Stimulated activated CD4-positive, alpha-beta T cell treated with anti-CD3 and anti-CD28 coated beads, Interleukin-15, amount 100 ng/mL, for 48 hours (primary cell): ENCODE data around the gene MYOM3.
"Not testable (repeated sequence)": the region's sequence is repeated elsewhere in the genome, so short reads cannot be mapped to it uniquely, and the experiment has no call there.

Source experiments
- DNase-seq, 2 donors: peaks; one replicate each; pipeline ENCODE4 v3.0.0-alpha.2; 2020; ENCODE audit warnings: low read depth in 2 of 2

Gene MYOM3

GRCh38 chr1:24030976-24031516 lies 80.9 kb downstream of the MYOM3 start:
- DNase-seq, result not testable (repeated sequence)

DNA sequence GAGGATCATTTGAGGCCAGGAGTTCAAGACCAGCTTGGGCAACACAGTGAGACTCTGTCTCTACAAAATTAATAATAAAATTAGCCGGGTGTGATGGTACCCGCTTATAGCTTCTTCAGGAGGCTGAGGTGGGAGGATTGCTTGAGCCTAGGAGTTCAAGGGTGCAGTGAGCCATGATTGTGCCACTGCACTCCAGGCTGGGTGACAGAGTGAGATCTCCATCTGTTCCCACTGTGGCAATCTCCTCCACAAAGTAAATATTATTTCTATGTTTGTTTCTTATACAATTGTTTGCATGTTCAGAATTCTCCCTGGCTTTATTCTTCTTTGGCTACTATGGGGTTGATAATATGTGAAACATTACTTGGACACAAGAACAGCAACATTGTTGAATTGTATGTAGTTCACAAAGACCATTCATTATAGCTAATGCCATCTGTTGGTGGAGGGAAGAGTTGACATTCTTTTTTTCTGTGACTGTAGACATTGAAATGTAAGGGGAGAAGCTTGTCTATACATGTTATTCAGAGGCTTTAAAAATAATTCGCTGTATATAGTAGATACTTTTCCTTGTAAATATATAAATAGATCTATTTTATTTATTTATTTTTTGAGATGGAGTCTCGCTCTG lies 84.0 kb downstream of the MYOM3 start:
- no peak for DNase-seq

DNA sequence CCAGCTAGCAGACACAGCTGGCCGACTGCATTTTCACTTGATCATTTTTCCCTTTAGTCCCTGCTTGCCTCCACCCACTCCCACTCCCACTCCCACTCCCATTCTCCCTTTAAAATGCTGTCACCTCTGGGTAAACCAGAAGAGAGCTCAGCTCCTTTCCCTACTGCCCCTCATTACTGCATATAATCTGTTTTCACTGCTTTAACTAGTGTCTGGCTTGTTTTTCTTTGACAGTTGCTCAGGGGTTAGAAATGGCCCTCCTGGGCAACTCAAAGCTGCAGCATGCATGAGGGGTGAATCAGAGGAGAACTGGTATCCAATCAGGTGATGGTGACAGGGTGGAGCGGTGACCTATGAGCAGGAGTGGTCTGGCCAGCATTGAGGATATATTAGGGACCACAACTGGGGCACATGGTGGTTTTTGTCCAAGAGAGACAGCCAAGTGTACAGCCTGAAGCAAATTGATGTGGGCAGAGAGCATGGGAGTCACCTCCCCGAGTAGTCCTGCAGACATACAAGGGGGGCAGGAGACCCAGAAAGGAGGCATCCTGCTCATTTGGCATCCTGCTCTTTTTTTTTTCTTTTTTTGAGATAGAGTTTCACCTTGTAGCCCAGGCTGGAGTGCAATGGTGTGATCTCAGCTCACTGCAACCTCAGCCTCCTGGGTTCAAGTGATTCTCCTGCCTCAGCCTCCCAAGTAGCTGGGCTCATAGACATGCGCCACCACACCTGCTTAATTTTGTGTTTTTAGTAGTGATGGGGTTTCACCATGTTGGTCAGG lies 89.2 kb downstream of the MYOM3 start:
- DNase-seq, result no peak

- DNase-seq, result no peak
Measured at GRCh38 chr1:24021403-24022266, 90.3 kb downstream of the MYOM3 start.

DNA sequence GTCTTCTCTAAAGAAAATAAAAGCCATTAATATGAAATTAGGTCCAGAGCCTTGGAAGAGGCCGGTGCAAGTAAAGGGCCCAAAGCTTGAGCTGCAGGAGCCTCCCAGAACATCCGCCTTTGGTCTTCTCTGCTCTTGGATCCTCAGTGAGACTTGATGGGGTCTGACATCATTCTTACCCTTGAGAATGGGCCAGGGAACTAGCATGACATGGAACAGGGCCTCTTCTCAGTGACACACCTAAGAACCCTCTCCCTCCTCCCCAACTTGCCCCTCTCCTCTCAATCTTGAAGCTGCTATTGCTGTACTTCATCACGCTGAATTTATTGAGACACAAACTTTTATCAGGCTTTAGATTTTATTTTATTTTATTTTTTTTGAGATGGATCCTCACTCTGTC lies 91.5 kb downstream of the MYOM3 start:
- DNase-seq, result no peak

DNA sequence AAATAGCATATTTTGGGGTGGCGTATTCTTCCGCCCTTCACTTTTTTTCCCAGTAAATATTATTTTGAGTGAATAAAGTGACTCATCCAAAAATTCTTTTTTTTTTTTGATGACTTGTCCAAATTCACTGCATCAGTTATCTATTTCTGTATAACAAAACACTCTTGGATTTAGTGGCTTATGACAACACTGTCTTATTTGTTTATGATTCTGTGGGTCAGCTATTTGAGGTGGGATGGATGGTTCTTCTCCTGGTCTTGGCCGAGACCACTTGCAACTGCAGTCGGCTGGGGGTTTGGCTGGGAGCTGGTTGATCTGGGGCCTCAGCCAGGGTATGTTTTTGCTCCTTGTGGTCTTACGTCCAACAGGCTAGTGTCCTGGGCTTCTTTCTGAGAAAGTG lies 91.9 kb downstream of the MYOM3 start:
- DNase-seq, result no peak

GRCh38 chr1:24018611-24019580 lies 93.0 kb downstream of the MYOM3 start:
- DNase-seq, result no peak

- no peak for DNase-seq
Measured at GRCh38 chr1:24015221-24016210, 96.4 kb downstream of the MYOM3 start.

DNA sequence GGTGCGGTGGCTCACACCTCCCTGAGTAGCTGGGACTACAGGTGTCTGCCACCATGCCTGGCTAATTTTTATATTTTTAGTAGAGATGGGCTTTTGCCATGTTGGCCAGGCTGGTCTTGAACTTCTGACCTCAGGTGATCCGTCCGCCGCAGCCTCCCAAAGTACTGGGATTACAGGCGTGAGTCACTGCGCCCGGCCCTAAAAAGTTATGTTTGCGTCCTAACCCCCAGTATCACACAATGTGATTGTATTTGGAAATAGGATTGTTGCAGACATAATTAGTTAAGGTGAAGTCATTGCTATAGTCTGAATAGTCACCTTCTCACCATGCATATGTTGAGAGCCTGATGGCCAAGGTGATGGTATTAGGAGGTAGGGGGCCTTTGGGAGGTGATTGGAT lies 99.1 kb downstream of the MYOM3 start:
- DNase-seq, result not testable (repeated sequence)

- no peak for DNase-seq
Measured at GRCh38 chr1:24010650-24011049, 101.3 kb downstream of the MYOM3 start.

- DNase-seq, result no peak
Measured at GRCh38 chr1:24009406-24009805, 102.5 kb downstream of the MYOM3 start.

DNA sequence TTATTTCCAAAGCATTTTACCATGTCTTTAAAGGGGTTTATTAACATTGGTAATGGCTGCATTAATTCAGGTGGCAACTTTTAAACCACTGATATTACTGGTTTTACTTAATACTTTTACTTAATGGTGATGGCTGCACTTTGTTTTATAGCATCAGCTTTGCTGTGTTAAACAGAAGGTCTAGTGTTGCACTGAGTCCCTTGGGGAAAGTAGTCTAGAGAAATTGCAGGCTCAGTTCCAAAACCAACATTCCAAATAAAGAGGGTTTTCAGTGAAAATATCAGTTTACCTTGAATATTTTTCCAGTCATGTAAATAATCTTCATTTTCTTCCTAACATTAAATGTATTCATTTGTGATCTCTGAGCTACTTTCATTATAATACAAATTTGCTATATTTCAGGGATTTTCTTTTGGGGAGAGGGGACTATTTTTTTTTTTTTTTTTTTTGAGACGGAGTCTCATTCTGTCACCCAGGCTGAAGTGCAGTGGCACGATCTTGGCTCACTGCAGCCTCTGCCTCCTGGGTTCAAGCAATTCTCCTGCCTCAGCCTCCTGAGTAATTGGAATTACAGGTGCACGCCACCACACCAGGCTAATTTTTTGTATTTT lies 103.3 kb downstream of the MYOM3 start:
- not testable (repeated sequence) for DNase-seq

- no peak for DNase-seq
Measured at GRCh38 chr1:24007079-24007478, 104.9 kb downstream of the MYOM3 start.
